Measurements from ENCODE around the gene SRD5A3.

DNA sequence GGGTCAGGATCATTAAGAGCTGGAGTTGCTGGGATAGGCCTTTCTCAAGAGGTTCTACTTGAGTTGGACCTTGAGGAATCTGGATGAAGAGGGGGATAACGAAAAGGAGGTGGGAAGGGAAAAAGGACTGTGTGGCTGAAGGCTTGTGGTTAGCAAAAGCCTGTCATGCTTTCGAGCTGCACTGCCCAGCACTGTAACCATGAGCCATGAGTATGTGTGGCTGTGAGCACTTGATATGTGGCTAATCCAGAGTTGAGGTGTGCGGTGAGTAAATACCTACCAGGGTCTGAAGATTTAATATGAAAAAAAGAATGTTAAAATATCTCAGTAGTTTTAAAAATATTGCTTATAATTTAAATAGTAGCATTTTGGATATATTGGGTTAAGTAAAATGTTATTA, 61.1 kb downstream of the SRD5A3 start:
- TF ChIP-seq, protein P1, sequence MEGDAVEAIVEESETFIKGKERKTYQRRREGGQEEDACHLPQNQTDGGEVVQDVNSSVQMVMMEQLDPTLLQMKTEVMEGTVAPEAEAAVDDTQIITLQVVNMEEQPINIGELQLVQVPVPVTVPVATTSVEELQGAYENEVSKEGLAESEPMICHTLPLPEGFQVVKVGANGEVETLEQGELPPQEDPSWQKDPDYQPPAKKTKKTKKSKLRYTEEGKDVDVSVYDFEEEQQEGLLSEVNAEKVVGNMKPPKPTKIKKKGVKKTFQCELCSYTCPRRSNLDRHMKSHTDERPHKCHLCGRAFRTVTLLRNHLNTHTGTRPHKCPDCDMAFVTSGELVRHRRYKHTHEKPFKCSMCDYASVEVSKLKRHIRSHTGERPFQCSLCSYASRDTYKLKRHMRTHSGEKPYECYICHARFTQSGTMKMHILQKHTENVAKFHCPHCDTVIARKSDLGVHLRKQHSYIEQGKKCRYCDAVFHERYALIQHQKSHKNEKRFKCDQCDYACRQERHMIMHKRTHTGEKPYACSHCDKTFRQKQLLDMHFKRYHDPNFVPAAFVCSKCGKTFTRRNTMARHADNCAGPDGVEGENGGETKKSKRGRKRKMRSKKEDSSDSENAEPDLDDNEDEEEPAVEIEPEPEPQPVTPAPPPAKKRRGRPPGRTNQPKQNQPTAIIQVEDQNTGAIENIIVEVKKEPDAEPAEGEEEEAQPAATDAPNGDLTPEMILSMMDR (IDR thresholded peaks at IDR 0.05), result no peak
- no peak for TF ChIP-seq USF2 (CRISPR knock-in tag; IDR thresholded peaks at IDR 0.05)

All from WTC11 (cell line).